ENCODE results near the gene TAF4B.

DNA sequence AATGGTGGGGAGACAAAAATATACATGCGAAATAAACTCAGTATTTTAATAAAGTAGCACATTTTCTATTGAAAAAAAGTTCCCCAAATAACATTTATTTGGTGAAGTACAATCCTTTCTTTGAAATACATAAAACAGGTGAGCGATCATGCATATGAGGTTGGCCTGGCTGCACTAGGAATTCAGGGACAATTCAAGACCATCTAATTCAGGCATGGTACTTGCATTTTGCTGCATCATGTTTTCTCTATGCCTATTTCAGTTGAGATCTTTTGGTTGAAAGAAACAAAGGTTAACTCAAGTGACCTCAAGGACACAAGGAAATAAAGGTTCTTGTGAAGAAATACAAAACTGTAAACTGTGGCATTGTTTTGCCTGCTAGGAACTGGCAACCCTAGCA, 19.8 kb upstream of the TAF4B start:
- TF ChIP-seq, protein P1, sequence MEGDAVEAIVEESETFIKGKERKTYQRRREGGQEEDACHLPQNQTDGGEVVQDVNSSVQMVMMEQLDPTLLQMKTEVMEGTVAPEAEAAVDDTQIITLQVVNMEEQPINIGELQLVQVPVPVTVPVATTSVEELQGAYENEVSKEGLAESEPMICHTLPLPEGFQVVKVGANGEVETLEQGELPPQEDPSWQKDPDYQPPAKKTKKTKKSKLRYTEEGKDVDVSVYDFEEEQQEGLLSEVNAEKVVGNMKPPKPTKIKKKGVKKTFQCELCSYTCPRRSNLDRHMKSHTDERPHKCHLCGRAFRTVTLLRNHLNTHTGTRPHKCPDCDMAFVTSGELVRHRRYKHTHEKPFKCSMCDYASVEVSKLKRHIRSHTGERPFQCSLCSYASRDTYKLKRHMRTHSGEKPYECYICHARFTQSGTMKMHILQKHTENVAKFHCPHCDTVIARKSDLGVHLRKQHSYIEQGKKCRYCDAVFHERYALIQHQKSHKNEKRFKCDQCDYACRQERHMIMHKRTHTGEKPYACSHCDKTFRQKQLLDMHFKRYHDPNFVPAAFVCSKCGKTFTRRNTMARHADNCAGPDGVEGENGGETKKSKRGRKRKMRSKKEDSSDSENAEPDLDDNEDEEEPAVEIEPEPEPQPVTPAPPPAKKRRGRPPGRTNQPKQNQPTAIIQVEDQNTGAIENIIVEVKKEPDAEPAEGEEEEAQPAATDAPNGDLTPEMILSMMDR (IDR thresholded peaks at IDR 0.05; ENCODE audit: poor library complexity, severe bottlenecking) = no peak
- TF ChIP-seq EP300 (conservative IDR thresholded peaks at IDR 0.05; ENCODE audit: poor library complexity, severe bottlenecking) = no peak
- no peak for TF ChIP-seq POLR2AphosphoS5 (IDR thresholded peaks at IDR 0.05)
- no peak for TF ChIP-seq SMC3 (conservative IDR thresholded peaks at IDR 0.05; ENCODE audit: poor library complexity)
- TF ChIP-seq, protein P2, sequence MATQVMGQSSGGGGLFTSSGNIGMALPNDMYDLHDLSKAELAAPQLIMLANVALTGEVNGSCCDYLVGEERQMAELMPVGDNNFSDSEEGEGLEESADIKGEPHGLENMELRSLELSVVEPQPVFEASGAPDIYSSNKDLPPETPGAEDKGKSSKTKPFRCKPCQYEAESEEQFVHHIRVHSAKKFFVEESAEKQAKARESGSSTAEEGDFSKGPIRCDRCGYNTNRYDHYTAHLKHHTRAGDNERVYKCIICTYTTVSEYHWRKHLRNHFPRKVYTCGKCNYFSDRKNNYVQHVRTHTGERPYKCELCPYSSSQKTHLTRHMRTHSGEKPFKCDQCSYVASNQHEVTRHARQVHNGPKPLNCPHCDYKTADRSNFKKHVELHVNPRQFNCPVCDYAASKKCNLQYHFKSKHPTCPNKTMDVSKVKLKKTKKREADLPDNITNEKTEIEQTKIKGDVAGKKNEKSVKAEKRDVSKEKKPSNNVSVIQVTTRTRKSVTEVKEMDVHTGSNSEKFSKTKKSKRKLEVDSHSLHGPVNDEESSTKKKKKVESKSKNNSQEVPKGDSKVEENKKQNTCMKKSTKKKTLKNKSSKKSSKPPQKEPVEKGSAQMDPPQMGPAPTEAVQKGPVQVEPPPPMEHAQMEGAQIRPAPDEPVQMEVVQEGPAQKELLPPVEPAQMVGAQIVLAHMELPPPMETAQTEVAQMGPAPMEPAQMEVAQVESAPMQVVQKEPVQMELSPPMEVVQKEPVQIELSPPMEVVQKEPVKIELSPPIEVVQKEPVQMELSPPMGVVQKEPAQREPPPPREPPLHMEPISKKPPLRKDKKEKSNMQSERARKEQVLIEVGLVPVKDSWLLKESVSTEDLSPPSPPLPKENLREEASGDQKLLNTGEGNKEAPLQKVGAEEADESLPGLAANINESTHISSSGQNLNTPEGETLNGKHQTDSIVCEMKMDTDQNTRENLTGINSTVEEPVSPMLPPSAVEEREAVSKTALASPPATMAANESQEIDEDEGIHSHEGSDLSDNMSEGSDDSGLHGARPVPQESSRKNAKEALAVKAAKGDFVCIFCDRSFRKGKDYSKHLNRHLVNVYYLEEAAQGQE (IDR thresholded peaks at IDR 0.05; ENCODE audit: borderline replicate concordance) = no peak
- TF ChIP-seq EZH2 (IDR thresholded peaks at IDR 0.05; ENCODE audit: borderline replicate concordance, insufficient read depth, low read length, poor library complexity, severe bottlenecking) = no peak
- TF ChIP-seq TAF1 (IDR thresholded peaks at IDR 0.05; ENCODE audit: low read depth) = no peak
